GM12878 (cell line): ENCODE data around the gene STON2.

Experiments
- BRCA1 ChIP-seq: IDR thresholded peaks from 2 replicates; pipeline ENCODE4 v1.6.1; 2011; ENCODE audit warnings: low read depth, low read length, improper control_type of control experiment
- CHD1 ChIP-seq: IDR thresholded peaks from 2 replicates; pipeline ENCODE4 v1.6.1; 2012; ENCODE audit warnings: low read depth, low read length, improper control_type of control experiment
- CREM ChIP-seq: IDR thresholded peaks from 2 replicates; pipeline ENCODE4 v1.6.1; 2014; ENCODE audit warnings: antibody characterized with exemption, low read depth
- DPF2 ChIP-seq: fragments of 450-650 bp; IDR thresholded peaks from 2 replicates; pipeline ENCODE4 v1.6.1; 2017; ENCODE audit warnings: mild to moderate bottlenecking
- EP300 ChIP-seq, 2 experiments: fragments of 150-350 bp in 1 of 2; IDR thresholded peaks; 2 replicates each; pipeline ENCODE4 v1.6.1; 2011 to 2012; ENCODE audit warnings: low read depth in 2 of 2, low read length in 2 of 2, borderline replicate concordance in 1 of 2, improper control_type of control experiment in 1 of 2, inconsistent platforms in 1 of 2; ENCODE audit not compliant: control insufficient read depth in 1 of 2
- EZH2 ChIP-seq: IDR thresholded peaks from 2 replicates; pipeline ENCODE4 v1.6.1; 2012; ENCODE audit warnings: low read depth, mild to moderate bottlenecking, control low read depth, inconsistent platforms, low read length, borderline replicate concordance; ENCODE audit not compliant: control insufficient read depth
- JUND ChIP-seq: IDR thresholded peaks from 2 replicates; pipeline ENCODE4 v1.6.1; 2012; ENCODE audit warnings: low read depth, mild to moderate bottlenecking, low read length, improper control_type of control experiment, moderate library complexity
- PAX5 ChIP-seq: IDR thresholded peaks from 2 replicates; pipeline ENCODE4 v1.6.1; 2011; ENCODE audit warnings: low read depth, low read length, borderline replicate concordance
- POLR2A ChIP-seq: IDR thresholded peaks from 2 replicates; pipeline ENCODE4 v1.6.1; 2011; ENCODE audit warnings: low read depth, mild to moderate bottlenecking, low read length
- RAD21 ChIP-seq: IDR thresholded peaks from 2 replicates; pipeline ENCODE4 v1.6.1; 2011; ENCODE audit warnings: mild to moderate bottlenecking, low read depth, low read length, moderate library complexity; ENCODE audit not compliant: insufficient read depth
- SUZ12 ChIP-seq: fragments of 200-600 bp; sonication (generic); IDR thresholded peaks from one replicate; pipeline ENCODE4 v1.6.1; 2018; ENCODE audit warnings: antibody characterized with exemption, mild to moderate bottlenecking; ENCODE audit not compliant: unreplicated experiment
- TAF1 ChIP-seq: IDR thresholded peaks from 2 replicates; pipeline ENCODE4 v1.6.1; 2011; ENCODE audit warnings: mild to moderate bottlenecking, low read depth, low read length, borderline replicate concordance
- TBL1XR1 ChIP-seq: IDR thresholded peaks from 2 replicates; pipeline ENCODE4 v1.6.1; 2012; ENCODE audit warnings: low read depth, low read length, improper control_type of control experiment
- TF ChIP-seq, protein P1 (sequence below), 3 experiments: IDR thresholded peaks in 2 of 3; conservative IDR thresholded peaks in 1 of 3; 2 replicates each; pipeline ENCODE4 v1.5.1; 2011; ENCODE audit warnings: low read depth in 3 of 3, low read length in 3 of 3, mild to moderate bottlenecking in 3 of 3, control low read depth in 2 of 3, moderate library complexity in 2 of 3, inconsistent platforms in 1 of 3, mixed read lengths in 1 of 3; ENCODE audit not compliant: control insufficient read depth in 2 of 3, insufficient read depth in 1 of 3; ENCODE audit errors: extremely low read depth in 1 of 3

DNA sequence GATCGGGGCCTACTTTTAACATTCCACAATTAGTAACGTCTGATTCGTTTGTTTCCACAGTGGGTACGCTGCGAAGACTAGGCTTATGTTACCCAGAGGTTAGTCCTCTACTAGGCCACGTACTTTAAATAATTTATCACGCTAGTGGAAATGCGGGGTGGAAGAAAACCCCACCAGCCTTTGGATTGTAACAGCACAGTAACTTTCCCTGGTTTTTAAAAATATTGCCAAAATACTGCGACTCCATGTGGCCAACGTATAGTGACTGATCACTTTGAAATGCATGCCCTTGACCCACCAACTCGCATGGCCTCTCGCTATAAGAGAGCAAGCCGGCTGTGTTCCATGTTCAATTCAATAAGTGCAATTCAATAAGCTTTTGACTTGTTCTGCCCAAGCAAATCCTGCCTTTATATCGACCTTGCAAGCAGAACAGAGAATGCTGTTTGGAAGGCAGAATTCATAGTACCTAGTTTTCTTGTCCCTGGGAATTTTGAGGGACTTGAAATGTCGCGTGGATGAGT lies 178.5 kb downstream of the STON2 start:
- TF ChIP-seq EP300 (IDR thresholded peaks at IDR 0.05; ENCODE audit: borderline replicate concordance in 1 of 2, control insufficient read depth in 1 of 2, low read depth in 2 of 2, low read length in 2 of 2) (no peak), POLR2A (no peak), BRCA1 (no peak), CREM (no peak), TAF1 (no peak), JUND (no peak), TBL1XR1 (no peak), SUZ12 (no peak), EZH2 (no peak), CHD1 (no peak), PAX5 (no peak), DPF2 (no peak), RAD21 (no peak)
- TF ChIP-seq, protein P1, sequence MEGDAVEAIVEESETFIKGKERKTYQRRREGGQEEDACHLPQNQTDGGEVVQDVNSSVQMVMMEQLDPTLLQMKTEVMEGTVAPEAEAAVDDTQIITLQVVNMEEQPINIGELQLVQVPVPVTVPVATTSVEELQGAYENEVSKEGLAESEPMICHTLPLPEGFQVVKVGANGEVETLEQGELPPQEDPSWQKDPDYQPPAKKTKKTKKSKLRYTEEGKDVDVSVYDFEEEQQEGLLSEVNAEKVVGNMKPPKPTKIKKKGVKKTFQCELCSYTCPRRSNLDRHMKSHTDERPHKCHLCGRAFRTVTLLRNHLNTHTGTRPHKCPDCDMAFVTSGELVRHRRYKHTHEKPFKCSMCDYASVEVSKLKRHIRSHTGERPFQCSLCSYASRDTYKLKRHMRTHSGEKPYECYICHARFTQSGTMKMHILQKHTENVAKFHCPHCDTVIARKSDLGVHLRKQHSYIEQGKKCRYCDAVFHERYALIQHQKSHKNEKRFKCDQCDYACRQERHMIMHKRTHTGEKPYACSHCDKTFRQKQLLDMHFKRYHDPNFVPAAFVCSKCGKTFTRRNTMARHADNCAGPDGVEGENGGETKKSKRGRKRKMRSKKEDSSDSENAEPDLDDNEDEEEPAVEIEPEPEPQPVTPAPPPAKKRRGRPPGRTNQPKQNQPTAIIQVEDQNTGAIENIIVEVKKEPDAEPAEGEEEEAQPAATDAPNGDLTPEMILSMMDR (IDR thresholded peaks at IDR 0.05 in 2 of 3, conservative IDR thresholded peaks at IDR 0.05 in 1 of 3; ENCODE audit: control insufficient read depth in 2 of 3, extremely low read depth in 1 of 3, insufficient read depth in 1 of 3, low read depth in 3 of 3, low read length in 3 of 3) = no peak
